ENCODE measurements around the gene ARHGAP32.
"Not testable (repeated sequence)": the region's sequence is repeated elsewhere in the genome, so short reads cannot be mapped to it uniquely, and the experiment has no call there.

GRCh38 chr11:129128881-129129620 is 63.1 kb downstream of the ARHGAP32 start:
- TF ChIP-seq, protein P1, sequence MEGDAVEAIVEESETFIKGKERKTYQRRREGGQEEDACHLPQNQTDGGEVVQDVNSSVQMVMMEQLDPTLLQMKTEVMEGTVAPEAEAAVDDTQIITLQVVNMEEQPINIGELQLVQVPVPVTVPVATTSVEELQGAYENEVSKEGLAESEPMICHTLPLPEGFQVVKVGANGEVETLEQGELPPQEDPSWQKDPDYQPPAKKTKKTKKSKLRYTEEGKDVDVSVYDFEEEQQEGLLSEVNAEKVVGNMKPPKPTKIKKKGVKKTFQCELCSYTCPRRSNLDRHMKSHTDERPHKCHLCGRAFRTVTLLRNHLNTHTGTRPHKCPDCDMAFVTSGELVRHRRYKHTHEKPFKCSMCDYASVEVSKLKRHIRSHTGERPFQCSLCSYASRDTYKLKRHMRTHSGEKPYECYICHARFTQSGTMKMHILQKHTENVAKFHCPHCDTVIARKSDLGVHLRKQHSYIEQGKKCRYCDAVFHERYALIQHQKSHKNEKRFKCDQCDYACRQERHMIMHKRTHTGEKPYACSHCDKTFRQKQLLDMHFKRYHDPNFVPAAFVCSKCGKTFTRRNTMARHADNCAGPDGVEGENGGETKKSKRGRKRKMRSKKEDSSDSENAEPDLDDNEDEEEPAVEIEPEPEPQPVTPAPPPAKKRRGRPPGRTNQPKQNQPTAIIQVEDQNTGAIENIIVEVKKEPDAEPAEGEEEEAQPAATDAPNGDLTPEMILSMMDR (conservative IDR thresholded peaks at IDR 0.05; ENCODE audit: low read length), result not testable (repeated sequence)
- TF ChIP-seq EZH2phosphoT487 (IDR thresholded peaks at IDR 0.05; ENCODE audit: borderline replicate concordance, low read depth, low read length), result not testable (repeated sequence)
